GM21515 (cell line): ENCODE measurements around the gene ACTR3C.
A peak's percentile ranks its signal among the peaks of the same experiment; 100 is the strongest.

Experiments
- ATAC-seq: cut with Tn5 transposase; IDR thresholded peaks from one replicate; pipeline ENCODE4 v1.9.1; 2021; ENCODE audit not compliant: unreplicated experiment

The ACTR3C gene

GRCh38 chr7:150359622-150360362 is 36.4 kb upstream of the ACTR3C start:
- no peak for ATAC-seq

- ATAC-seq: no peak
Observed at GRCh38 chr7:150358988-150359621, 35.8 kb upstream of the ACTR3C start.

- ATAC-seq: no peak
Observed at GRCh38 chr7:150358433-150358832, 35.1 kb upstream of the ACTR3C start.

GRCh38 chr7:150357771-150358427 is 34.6 kb upstream of the ACTR3C start:
- no peak for ATAC-seq

GRCh38 chr7:150357270-150357669 is 33.9 kb upstream of the ACTR3C start:
- ATAC-seq: peak; percentile 64

- ATAC-seq: no peak
Observed at GRCh38 chr7:150356265-150356897, 33.0 kb upstream of the ACTR3C start.

- no peak for ATAC-seq
Observed at GRCh38 chr7:150355666-150356059, 32.3 kb upstream of the ACTR3C start.

GRCh38 chr7:150351587-150352194 is 28.3 kb upstream of the ACTR3C start:
- ATAC-seq: no peak

GRCh38 chr7:150346922-150347321 is 23.6 kb upstream of the ACTR3C start:
- no peak for ATAC-seq

- ATAC-seq: no peak
Observed at GRCh38 chr7:150345012-150345411, 21.7 kb upstream of the ACTR3C start.

- no peak for ATAC-seq
Observed at GRCh38 chr7:150344299-150344698, 21.0 kb upstream of the ACTR3C start.

GRCh38 chr7:150343225-150343624 is 19.9 kb upstream of the ACTR3C start:
- ATAC-seq: no peak

GRCh38 chr7:150342121-150342408 is 18.7 kb upstream of the ACTR3C start:
- no peak for ATAC-seq

- ATAC-seq: no peak
Observed at GRCh38 chr7:150341263-150342120, 18.1 kb upstream of the ACTR3C start, which contains the start of gene RARRES2. Gene RARRES2 (minus strand): TSS chr7:150341629. CDS start chr7:150340609, 1,020 bp downstream.

- no peak for ATAC-seq
Observed at GRCh38 chr7:150340875-150341262, 17.5 kb upstream of the ACTR3C start.

GRCh38 chr7:150340024-150340749 is 16.8 kb upstream of the ACTR3C start:
- ATAC-seq: no peak

- no peak for ATAC-seq
Observed at GRCh38 chr7:150339409-150339809, 16.1 kb upstream of the ACTR3C start.

GRCh38 chr7:150338166-150338829 is 15.0 kb upstream of the ACTR3C start:
- no peak for ATAC-seq

GRCh38 chr7:150337659-150338081 is 14.3 kb upstream of the ACTR3C start:
- ATAC-seq: no peak
